GM19193 (cell line): Measurements from ENCODE around the gene FA2H.

ENCODE experiments used
- POLR2A ChIP-seq: IDR thresholded peaks from 4 replicates; pipeline ENCODE4 v1.6.1; 2011; ENCODE audit not compliant: insufficient read depth, insufficient read length; ENCODE audit errors: extremely low read depth

Gene FA2H

GRCh38 chr16:74724820-74725549 is 49.6 kb downstream of the FA2H start:
- no peak for TF ChIP-seq POLR2A

- no peak for TF ChIP-seq POLR2A
These were observed 51.4 kb downstream of the FA2H start for GRCh38 chr16:74723256-74723655.

GRCh38 chr16:74721716-74722115 is 52.9 kb downstream of the FA2H start:
- TF ChIP-seq POLR2A = no peak

- TF ChIP-seq POLR2A = no peak
These were observed 54.0 kb downstream of the FA2H start for GRCh38 chr16:74720579-74720978.

GRCh38 chr16:74718741-74719610 is 55.6 kb downstream of the FA2H start:
- TF ChIP-seq POLR2A = no peak

- TF ChIP-seq POLR2A = no peak
These were observed 56.5 kb downstream of the FA2H start for GRCh38 chr16:74718140-74718539.

- no peak for TF ChIP-seq POLR2A
These were observed 57.3 kb downstream of the FA2H start for GRCh38 chr16:74717367-74717766.

GRCh38 chr16:74716355-74716754 is 58.3 kb downstream of the FA2H start:
- no peak for TF ChIP-seq POLR2A

GRCh38 chr16:74713876-74714275 is 60.7 kb downstream of the FA2H start:
- TF ChIP-seq POLR2A = no peak

GRCh38 chr16:74713325-74713724 is 61.3 kb downstream of the FA2H start:
- no peak for TF ChIP-seq POLR2A

GRCh38 chr16:74711938-74712337 is 62.7 kb downstream of the FA2H start:
- no peak for TF ChIP-seq POLR2A

- TF ChIP-seq POLR2A = no peak
These were observed 64.2 kb downstream of the FA2H start for GRCh38 chr16:74710401-74710800.

GRCh38 chr16:74709441-74709877 is 65.2 kb downstream of the FA2H start:
- no peak for TF ChIP-seq POLR2A

- peak; percentile 74 for TF ChIP-seq POLR2A
These were observed 74.0 kb downstream of the FA2H start, which contains the start of gene MLKL for GRCh38 chr16:74700438-74701225. TSS of gene MLKL (minus strand) at chr16:74700862. CDS start at chr16:74695757, 5,105 bp downstream.

- TF ChIP-seq POLR2A = no peak
These were observed 74.5 kb downstream of the FA2H start for GRCh38 chr16:74700116-74700437.
